Fibroblast of lung (primary cell): ENCODE results near the gene OPRD1. TPM values are rescaled to one million over a fixed set of nuclear protein-coding genes. Genes with fewer than 3 reads are reported as not detected.

Experiments
- DNase-seq, 2 donors: peaks; one replicate each; pipeline versions ENCODE4 v3.0.0 to v3.0.0-alpha.2; 2010; ENCODE audit warnings: low read depth in 2 of 2
- H2AFZ ChIP-seq: 2 replicates; pipeline ENCODE4 v1.5.1; 2012; ENCODE audit warnings: low read length, control low read depth, inconsistent platforms
- H3K27ac ChIP-seq: 2 replicates; pipeline ENCODE4 v1.5.1; 2011; ENCODE audit warnings: low read length, control low read depth; ENCODE audit not compliant: insufficient read depth
- H3K27me3 ChIP-seq: 2 replicates; pipeline ENCODE4 v1.5.1; 2011; ENCODE audit warnings: mild to moderate bottlenecking, low read length; ENCODE audit not compliant: control insufficient read depth, insufficient read depth
- H3K36me3 ChIP-seq: 2 replicates; pipeline ENCODE4 v1.5.1; 2011; ENCODE audit warnings: low read length; ENCODE audit not compliant: control insufficient read depth, insufficient read depth
- H3K4me1 ChIP-seq: 2 replicates; pipeline ENCODE4 v1.5.1; 2011; ENCODE audit warnings: low read length; ENCODE audit not compliant: control insufficient read depth, insufficient read depth; ENCODE audit errors: extremely low read depth
- H3K4me2 ChIP-seq: 2 replicates; pipeline ENCODE4 v1.5.1; 2011; ENCODE audit warnings: low read length, control low read depth; ENCODE audit not compliant: insufficient read depth; ENCODE audit errors: extremely low read depth
- H3K4me3 ChIP-seq, 4 experiments: fragments of 200-600 bp in 1 of 4; sonication (generic) in 1 of 4; replicated peaks in 1 of 4; 2 replicates each; pipeline ENCODE4 v1.5.1; 2011 to 2016; ENCODE audit warnings: low read length in 4 of 4, low read depth in 3 of 4, mild to moderate bottlenecking in 3 of 4, control low read depth in 2 of 4, inconsistent platforms in 1 of 4, mixed read lengths in 1 of 4; ENCODE audit not compliant: insufficient read depth in 1 of 4; ENCODE audit errors: control extremely low read depth in 1 of 4
- H3K79me2 ChIP-seq: 2 replicates; pipeline ENCODE4 v1.5.1; 2012; ENCODE audit warnings: mild to moderate bottlenecking, low read length, inconsistent platforms; ENCODE audit not compliant: control insufficient read depth, insufficient read depth
- H3K9ac ChIP-seq: 2 replicates; pipeline ENCODE4 v1.5.1; 2011; ENCODE audit warnings: mild to moderate bottlenecking, low read length, control low read depth; ENCODE audit not compliant: insufficient read depth
- H3K9me3 ChIP-seq: 2 replicates; pipeline ENCODE4 v1.5.1; 2012; ENCODE audit warnings: low read depth, low read length; ENCODE audit not compliant: control insufficient read depth, insufficient read depth
- H4K20me1 ChIP-seq: 2 replicates; pipeline ENCODE4 v1.5.1; 2011; ENCODE audit warnings: low read length; ENCODE audit not compliant: control insufficient read depth, insufficient read depth; ENCODE audit errors: extremely low read depth
- CTCF ChIP-seq, 2 donors: IDR thresholded peaks in 1 of 2; conservative IDR thresholded peaks in 1 of 2; 1 replicate in 1 of 2; 2 replicates in 1 of 2; pipeline ENCODE4 v1.5.1; 2011 to 2012; ENCODE audit warnings: low read length in 2 of 2, control low read depth in 1 of 2, inconsistent platforms in 1 of 2, low read depth in 1 of 2, mild to moderate bottlenecking in 1 of 2
- EZH2 ChIP-seq: IDR thresholded peaks from 2 replicates; pipeline ENCODE4 v1.5.1; 2012; ENCODE audit warnings: low read length, control low read depth, mild to moderate bottlenecking; ENCODE audit errors: missing control alignments
- polyA plus RNA-seq, 2 donors: library from polyadenylated mRNA; depleted of rRNA in 1 of 2; stranded (reverse) in 1 of 2; unstranded in 1 of 2; fragments of >200 nt; gene quantifications; 2 replicates each; pipeline ENCODE4 v1.2.1, GENCODE V29; 2011 to 2012; ENCODE audit warnings: missing spikeins in 1 of 2
- total RNA-seq: library from RNA; depleted of rRNA; stranded (reverse); fragments of >200 nt; gene quantifications from 2 replicates; pipeline ENCODE4 v1.2.1, GENCODE V29; 2014

Gene OPRD1
- total and polyA plus RNA-seq, 2 donors (not counting 1 experiment from before 2014, with no cell fraction given) = under 0.01 to 0.01 TPM

DNA sequence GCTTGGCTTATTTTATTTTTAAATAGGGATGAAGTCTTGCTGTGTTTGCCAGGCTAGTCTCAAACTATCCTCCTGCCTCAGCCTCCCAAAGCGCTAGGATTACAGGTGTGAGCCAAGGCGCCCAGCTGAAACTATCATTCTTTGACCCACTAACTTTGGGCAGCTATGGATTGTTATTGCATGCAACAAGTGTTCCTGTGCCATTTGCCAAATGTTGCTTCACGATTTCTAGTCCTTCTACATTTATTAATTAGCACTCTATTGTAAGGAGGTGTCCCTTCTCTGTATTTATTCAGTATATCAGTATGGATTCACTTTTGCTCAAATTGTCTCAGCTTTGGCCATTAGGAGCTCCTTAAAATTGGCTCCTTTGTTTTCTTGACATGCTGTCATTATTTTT, 38.9 kb upstream of the OPRD1 start:
- H3K4me2 ChIP-seq = no peak overlapping the region
- no peaks in the 10 kb centered on the region for H3K9me3 ChIP-seq
- H3K27ac ChIP-seq = no peak overlapping the region
- no peak overlapping the region for H3K4me3 ChIP-seq
- H2AFZ ChIP-seq = no peak overlapping the region
- H3K79me2 ChIP-seq = peaks cover 4% of the 10 kb centered on the region
- no peak for DNase-seq
- no peaks in the 10 kb centered on the region for H3K27me3 ChIP-seq
- no peaks in the 10 kb centered on the region for H3K4me1 ChIP-seq
- H3K9ac ChIP-seq = no peak overlapping the region
- H4K20me1 ChIP-seq = peaks cover 3% of the 10 kb centered on the region
- TF ChIP-seq EZH2 = no peak
- no peak for TF ChIP-seq CTCF (conservative IDR thresholded peaks at IDR 0.05 in 1 of 2, IDR thresholded peaks at IDR 0.05 in 1 of 2; ENCODE audit: low read depth in 1 of 2, low read length in 2 of 2)
- H3K36me3 ChIP-seq = peaks cover 5% of the 10 kb centered on the region

DNA sequence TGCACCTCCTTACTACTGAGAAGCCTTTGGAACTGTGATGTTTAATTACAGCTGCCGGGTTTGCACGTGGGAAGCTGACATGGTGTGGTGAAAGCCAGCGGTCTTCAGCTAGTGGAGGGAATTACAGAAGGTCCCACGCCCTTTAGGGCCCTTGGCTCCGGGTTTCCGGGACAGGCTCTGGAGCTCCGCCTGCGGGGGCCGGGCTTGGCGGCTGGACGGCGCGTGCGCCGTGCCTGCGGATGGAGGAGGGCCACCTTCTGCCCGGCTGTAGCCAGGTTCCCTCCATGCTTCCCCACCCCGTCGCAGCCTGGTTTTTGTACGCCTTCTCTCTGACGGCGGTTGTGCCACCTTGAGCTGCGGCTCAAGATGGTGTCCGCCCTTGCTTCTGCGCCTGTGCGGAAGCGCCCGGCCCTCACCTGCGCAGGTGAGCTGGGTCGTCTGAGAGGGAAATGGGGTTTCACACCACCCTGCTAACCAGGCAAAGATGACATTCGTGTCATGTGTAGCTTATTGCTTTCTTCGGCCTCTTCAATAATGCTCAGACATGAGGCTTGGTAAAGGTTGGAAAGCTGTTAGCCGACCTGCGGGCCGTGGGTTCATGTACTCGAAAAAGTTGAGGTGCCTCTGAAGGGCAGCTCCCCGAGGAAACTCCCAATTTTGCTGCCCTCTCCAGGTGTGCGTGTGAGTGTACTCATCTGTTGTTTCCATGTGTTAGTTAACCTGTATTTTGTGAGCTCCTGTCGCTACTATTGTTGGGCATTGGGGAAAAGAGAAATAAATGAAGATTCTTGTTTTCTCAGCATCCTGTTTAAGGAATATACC, 36.6 kb upstream of the OPRD1 start:
- Histone ChIP-seq H3K36me3 (peaks cover 2% of the 10 kb centered on the region), H3K27me3 (no peaks in the 10 kb centered on the region), H3K4me1 (no peaks in the 10 kb centered on the region), H3K9ac (no peak overlapping the region), H3K4me3 (peak overlapping the region in 3 of 4 experiments; percentile 11 to 50 (median 30)), H2AFZ (no peak overlapping the region), H3K27ac (no peak overlapping the region), H3K9me3 (no peaks in the 10 kb centered on the region), H3K4me2 (peak overlapping the region; percentile 52), H4K20me1 (no peaks in the 10 kb centered on the region), H3K79me2 (no peaks in the 10 kb centered on the region)
- TF ChIP-seq CTCF (conservative IDR thresholded peaks at IDR 0.05 in 1 of 2, IDR thresholded peaks at IDR 0.05 in 1 of 2; ENCODE audit: low read depth in 1 of 2, low read length in 2 of 2) (no peak), EZH2 (no peak)
- peak; percentile 17 to 77 for DNase-seq

DNA sequence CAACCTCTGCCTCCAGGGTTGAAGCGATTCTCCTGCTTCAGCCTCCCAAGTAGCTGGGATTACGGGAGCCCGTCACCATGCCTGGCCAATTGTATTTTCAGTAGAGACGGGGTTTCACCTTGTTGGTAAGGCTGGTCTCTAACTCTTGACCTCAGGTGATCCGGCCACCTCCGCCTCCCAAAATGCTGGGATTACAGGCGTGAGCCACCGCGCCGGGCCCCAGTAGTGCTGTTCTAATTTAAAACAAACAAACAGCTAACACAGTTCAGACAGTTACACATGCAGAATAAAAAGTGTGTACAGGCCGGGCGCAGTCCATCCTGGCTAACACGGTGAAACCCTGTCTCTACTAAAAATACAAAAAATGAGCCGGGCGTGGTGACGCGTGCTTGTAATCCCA, 35.6 kb upstream of the OPRD1 start:
- H3K4me2 ChIP-seq = no peak overlapping the region
- H4K20me1 ChIP-seq = no peaks in the 10 kb centered on the region
- H3K4me1 ChIP-seq = no peaks in the 10 kb centered on the region
- no peak overlapping the region for H3K4me3 ChIP-seq
- no peaks in the 10 kb centered on the region for H3K27me3 ChIP-seq
- H3K27ac ChIP-seq = no peak overlapping the region
- H3K36me3 ChIP-seq = no peaks in the 10 kb centered on the region
- DNase-seq = no peak
- no peaks in the 10 kb centered on the region for H3K9me3 ChIP-seq
- TF ChIP-seq CTCF (conservative IDR thresholded peaks at IDR 0.05 in 1 of 2, IDR thresholded peaks at IDR 0.05 in 1 of 2; ENCODE audit: low read depth in 1 of 2, low read length in 2 of 2) (no peak), EZH2 (no peak)
- H3K9ac ChIP-seq = no peak overlapping the region
- H2AFZ ChIP-seq = no peak overlapping the region
- no peaks in the 10 kb centered on the region for H3K79me2 ChIP-seq
